ENCODE data around the gene VPS25. TPM values are rescaled to one million over a fixed set of nuclear protein-coding genes. Genes with fewer than 3 reads are reported as not detected.

The VPS25 gene
- total RNA-seq, 4 donors from 2014 or later: 34.5 to 43.9 (median 38.0) TPM

- intact Hi-C loops (cut with DNase I): no loop called here
- DNase-seq (ENCODE audit: extremely low spot score): no peak
- TF ChIP-seq, protein P1, sequence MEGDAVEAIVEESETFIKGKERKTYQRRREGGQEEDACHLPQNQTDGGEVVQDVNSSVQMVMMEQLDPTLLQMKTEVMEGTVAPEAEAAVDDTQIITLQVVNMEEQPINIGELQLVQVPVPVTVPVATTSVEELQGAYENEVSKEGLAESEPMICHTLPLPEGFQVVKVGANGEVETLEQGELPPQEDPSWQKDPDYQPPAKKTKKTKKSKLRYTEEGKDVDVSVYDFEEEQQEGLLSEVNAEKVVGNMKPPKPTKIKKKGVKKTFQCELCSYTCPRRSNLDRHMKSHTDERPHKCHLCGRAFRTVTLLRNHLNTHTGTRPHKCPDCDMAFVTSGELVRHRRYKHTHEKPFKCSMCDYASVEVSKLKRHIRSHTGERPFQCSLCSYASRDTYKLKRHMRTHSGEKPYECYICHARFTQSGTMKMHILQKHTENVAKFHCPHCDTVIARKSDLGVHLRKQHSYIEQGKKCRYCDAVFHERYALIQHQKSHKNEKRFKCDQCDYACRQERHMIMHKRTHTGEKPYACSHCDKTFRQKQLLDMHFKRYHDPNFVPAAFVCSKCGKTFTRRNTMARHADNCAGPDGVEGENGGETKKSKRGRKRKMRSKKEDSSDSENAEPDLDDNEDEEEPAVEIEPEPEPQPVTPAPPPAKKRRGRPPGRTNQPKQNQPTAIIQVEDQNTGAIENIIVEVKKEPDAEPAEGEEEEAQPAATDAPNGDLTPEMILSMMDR (IDR thresholded peaks at IDR 0.05): no peak
- TF ChIP-seq POLR2AphosphoS5 (IDR thresholded peaks at IDR 0.05) (no peak), EP300 (IDR thresholded peaks at IDR 0.05) (no peak), POLR2A (IDR thresholded peaks at IDR 0.05; ENCODE audit: low read depth) (no peak)
- peaks cover 0 to 1% (median 0%) of the 10 kb centered on the region in 4 donors for H3K27me3 ChIP-seq
- peak overlapping the region; percentile 45 to 68 (median 60) for H3K27ac ChIP-seq (replicated peaks in 1 of 4)
- H3K9me3 ChIP-seq: no peaks in the 10 kb centered on the region
- H3K4me1 ChIP-seq: peaks cover 41 to 53% (median 47%) of the 10 kb centered on the region in 4 donors
- 66% methylated on average over 10 of the region's 11 CpGs for WGBS
- H3K4me3 ChIP-seq: no peak overlapping the region
- no peaks in the 10 kb centered on the region for H3K36me3 ChIP-seq
These were observed 24.1 kb upstream of the VPS25 start for GRCh38 chr17:42748908-42749798.

DNA sequence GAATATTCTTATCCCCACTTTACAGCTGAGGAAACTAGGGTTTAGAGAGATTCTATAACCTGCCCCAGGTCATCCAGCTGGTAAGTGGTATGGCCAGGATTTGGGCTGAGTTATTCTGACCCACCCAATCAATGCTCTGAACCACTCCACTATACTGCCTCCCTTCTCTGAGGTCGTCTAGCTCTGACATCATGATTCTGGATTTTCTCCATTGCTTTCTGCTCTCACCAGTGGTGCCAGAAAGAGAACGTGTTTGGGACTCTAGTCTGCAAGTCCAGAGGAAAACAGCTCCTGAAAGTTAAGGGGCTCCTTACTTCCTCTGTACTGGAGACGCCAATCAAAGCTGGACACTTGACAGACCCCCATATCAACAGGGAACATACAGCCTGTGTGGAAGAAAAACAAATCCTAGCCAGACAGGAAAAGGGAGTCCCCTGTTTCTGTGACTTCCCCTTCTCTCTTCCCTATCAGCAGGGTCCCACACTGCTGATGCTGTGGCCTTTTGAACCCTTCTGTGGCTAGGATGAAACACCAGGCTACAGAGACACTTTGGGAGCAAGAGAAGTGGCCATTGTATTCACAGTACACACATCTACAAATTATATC, 22.4 kb upstream of the VPS25 start:
- intact Hi-C loops (cut with DNase I): no loop called here
- H3K4me1 ChIP-seq: peaks cover 33 to 42% (median 38%) of the 10 kb centered on the region in 4 donors
- no peaks in the 10 kb centered on the region for H3K9me3 ChIP-seq
- DNase-seq (ENCODE audit: extremely low spot score): no peak
- TF ChIP-seq, protein P1 (IDR thresholded peaks at IDR 0.05): no peak
- TF ChIP-seq EP300 (IDR thresholded peaks at IDR 0.05): no peak
- no peak overlapping the region for H3K4me3 ChIP-seq
- 30% methylated on average over 3 of the region's 3 CpGs for WGBS
- no peaks in the 10 kb centered on the region for H3K36me3 ChIP-seq
- peak overlapping the region; percentile 5 to 68 (median 51) for H3K27ac ChIP-seq (replicated peaks in 1 of 4)
- peaks cover 0 to 5% (median 0%) of the 10 kb centered on the region in 4 donors for H3K27me3 ChIP-seq

DNA sequence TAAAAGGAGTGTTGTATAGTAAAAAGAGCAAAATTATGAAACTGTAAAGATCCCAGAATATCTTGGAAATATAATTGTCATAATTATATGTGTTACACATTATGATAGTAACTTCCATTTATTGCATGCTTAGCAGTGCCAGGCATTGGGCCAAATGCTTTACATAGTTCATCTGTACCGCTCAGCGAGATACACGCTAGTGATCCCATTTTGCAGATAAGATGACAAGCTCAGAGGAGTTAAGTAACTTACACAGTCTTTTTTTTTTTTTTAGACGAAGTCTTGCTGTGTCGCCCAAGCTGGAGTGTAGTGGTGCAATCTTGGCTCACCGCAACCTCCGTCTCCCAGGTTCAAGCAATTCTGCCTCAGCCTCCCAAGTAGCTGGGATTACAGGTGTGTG, 21.6 kb upstream of the VPS25 start:
- DNase-seq (ENCODE audit: extremely low spot score): no peak
- 58% methylated on average over 7 of the region's 7 CpGs for WGBS
- Histone ChIP-seq H3K27ac (replicated peaks in 1 of 4) (no peak overlapping the region), H3K27me3 (peaks cover 0 to 5% (median 0%) of the 10 kb centered on the region in 4 donors), H3K4me1 (peaks cover 33 to 42% (median 38%) of the 10 kb centered on the region in 4 donors), H3K4me3 (no peak overlapping the region), H3K36me3 (no peaks in the 10 kb centered on the region), H3K9me3 (no peaks in the 10 kb centered on the region)
- TF ChIP-seq, protein P1 (IDR thresholded peaks at IDR 0.05): no peak
- no peak for TF ChIP-seq POLR2AphosphoS5 (IDR thresholded peaks at IDR 0.05)
- intact Hi-C loops (cut with DNase I): no loop called here

DNA sequence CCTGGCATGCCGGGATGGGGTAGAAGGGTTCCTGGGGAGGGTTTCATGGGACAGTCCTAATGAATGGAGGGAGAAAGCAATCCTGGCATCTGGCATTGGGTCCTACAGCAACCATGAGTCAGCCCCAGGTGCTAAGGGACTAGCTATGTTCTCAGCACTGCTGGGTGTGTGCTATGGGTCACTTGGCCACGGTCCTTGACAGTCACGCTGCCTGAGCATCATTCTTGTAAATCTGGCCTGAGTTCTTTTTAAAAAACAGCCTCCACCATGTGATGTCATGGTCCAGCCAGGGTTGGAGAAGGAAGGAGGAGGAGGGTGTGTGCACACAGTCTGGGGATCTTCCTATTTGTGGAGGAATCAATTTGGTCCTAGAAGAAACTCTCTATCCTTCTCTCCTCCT, 18.5 kb upstream of the VPS25 start:
- Histone ChIP-seq H3K9me3 (no peaks in the 10 kb centered on the region), H3K27ac (replicated peaks in 1 of 4) (peak overlapping the region in 1 of 4 donors; percentile 40), H3K4me1 (peaks cover 16 to 24% (median 21%) of the 10 kb centered on the region in 4 donors), H3K4me3 (no peak overlapping the region), H3K27me3 (peaks cover 0 to 5% (median 0%) of the 10 kb centered on the region in 4 donors), H3K36me3 (no peaks in the 10 kb centered on the region)
- 62% methylated on average over 3 of the region's 3 CpGs for WGBS
- intact Hi-C loops (cut with DNase I): no loop called here
- no peak for DNase-seq (ENCODE audit: extremely low spot score)
- peak; percentile 42 to 46 for TF ChIP-seq POLR2AphosphoS5 (IDR thresholded peaks at IDR 0.05)
- TF ChIP-seq, protein P1 (IDR thresholded peaks at IDR 0.05): no peak
- no peak for TF ChIP-seq EP300 (IDR thresholded peaks at IDR 0.05)
